GM19467 (cell line): Measurements from ENCODE around the gene OSBPL7.

Experiments
- ATAC-seq: cut with Tn5 transposase; IDR thresholded peaks from one replicate; pipeline ENCODE4 v1.9.1; 2021; ENCODE audit warnings: mild to moderate bottlenecking, moderate library complexity; ENCODE audit not compliant: unreplicated experiment

OSBPL7 gene

GRCh38 chr17:47848198-47848513 lies 26.6 kb upstream of the OSBPL7 start:
- ATAC-seq = no peak

GRCh38 chr17:47847341-47848197 lies 26.0 kb upstream of the OSBPL7 start:
- ATAC-seq = no peak

GRCh38 chr17:47846716-47847340 lies 25.2 kb upstream of the OSBPL7 start:
- no peak for ATAC-seq

GRCh38 chr17:47845716-47846075 lies 24.1 kb upstream of the OSBPL7 start:
- ATAC-seq = no peak

DNA sequence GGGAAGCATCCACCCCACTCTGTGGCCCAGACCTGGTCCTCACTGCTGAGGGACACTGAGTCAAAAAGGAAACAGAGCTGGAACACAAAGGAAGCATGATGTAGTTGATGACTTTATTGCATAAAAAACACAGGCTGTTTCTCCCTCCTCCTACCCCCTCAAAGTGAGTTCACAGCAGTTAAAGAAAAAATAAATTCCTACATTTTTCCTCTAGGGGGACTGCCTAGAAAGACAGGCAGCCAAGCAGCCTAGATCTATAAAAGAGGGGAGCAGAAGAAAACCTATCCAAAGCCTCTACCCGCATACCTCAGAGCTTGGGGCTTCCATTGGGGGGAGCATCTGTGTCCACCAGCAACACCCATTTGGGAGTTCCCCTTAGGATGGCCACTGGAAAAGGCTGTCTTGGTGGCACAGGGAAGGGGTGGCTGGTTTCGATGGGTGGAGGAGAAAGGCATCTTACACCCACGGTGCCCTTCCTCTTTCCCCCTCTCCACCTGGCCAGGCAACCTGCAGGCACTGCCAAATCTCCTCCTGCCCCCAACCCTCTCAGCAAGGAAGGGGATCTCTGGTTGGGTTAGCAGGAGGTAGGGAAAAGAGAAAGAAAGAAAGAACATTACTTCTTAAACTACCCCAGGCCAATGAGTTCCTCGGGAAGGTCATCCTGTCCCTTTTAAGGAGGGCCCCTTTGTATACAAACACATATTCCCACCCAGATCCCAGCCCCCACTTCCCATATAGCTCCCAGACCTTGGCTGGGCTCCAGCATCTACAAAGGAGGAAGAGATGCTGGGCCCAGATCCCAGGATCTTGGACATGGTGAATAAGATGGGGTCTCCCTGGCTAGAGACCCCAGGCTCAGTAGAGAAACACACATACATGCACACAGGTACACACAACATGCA lies 23.5 kb upstream of the OSBPL7 start:
- no peak for ATAC-seq

DNA sequence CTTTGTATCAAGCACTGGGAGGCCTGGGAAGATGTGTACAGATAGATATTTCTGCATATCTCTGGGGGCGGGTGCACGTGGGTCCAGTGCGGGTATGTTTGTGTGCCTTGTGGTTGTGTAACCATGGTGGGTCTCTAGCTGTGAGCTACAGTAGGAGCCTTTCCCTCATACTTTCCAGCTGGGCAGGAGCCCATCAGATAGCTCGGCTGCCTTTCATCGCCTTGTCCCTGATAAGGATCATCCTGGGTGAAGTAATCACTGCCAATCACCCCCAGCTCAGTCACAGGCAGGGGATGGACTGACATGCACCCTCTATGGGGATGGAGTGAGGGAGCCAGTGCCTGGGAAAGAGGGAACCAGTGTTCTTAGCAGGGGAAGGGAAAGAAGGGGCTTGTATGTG lies 22.6 kb upstream of the OSBPL7 start:
- ATAC-seq = no peak

DNA sequence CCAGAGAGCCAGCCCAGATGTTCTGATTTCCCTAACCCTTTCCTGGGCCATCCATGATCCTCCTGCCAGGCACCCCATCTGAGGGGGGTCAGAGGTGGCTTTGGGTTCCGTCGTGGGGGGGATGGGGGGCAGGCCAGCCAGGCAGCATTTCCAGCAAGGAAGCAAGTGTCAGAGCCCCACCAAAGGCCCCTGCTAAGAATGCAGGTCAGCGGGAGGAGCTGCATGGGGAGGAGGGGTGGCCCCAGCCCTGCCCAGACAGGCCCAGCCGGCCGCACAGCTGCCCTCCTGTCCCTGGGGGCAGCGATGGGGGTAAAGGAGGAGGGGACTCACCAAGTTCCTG lies 21.8 kb upstream of the OSBPL7 start:
- no peak for ATAC-seq

DNA sequence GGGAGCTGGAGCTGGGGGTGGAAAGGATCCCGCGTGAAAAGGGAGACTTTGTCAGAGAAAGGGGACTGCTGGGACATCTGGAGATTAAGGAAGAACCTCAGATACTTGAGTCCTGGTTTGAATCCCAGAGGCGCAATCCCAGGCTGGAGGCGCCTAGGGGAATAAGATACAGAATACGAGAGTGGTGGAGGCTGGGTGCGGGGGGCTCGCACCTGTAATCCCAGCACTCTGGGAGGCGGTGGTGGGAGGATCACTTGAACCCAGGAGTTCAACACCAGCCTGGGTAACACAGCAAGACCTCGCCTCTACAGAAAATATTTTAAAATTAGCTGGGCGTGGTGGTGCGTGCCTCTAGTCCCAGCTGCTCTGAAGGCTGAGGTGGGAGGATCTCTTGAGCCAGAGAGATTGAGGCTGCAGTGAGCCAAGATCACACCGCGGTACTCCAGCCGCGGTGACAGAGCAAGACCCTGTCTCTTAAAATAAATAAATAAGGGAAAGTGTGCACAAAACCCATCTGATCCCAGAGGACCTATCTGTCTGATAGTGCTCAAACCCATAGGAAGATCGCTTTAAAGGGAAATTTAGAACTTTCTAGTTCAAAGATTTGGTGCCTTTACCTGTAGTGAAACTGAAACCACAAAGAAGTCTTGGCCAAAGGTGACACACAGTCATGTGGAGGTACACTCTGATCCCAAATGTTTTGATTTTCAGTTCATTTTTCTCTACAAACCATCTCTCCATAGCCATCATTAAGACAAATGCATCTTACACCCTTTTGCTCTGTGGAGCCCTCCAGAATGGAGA lies 20.1 kb upstream of the OSBPL7 start:
- ATAC-seq = no peak

DNA sequence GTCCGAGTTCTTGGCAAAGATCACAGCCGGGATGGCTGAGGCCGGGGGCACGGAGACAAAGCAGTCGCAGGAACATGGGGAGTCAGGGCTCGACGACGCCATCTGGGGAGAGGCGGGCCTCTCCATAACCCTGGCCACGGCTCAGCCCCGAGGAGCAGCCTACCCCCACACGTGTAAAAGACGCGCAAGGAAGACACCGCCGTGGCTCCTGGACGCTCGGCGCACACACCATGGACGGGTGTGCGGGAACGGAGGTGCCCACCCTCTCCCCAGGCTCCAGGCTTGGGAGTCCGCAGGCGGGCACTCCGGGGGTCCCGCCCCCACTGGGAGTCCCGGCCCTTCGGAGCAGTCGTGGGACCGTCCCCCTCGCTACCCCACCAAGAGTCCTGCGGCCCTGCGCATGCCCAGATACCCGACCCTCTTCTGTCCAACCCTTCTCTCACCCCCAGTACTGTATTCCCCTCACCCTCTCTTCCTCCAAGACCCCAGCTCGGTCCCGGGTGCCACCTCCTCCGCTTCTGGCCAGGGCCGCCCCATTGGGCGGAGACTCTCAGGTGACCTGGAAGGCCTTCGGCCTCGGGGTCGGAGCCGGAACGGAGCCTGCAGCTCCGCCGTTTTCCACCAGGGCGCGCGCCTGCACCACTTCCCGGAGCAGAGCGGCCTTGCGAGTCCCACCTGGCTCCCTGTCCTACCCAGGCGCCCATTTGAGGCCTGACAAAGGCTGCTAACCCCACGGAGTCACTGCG lies 19.3 kb upstream of the OSBPL7 start, which contains the start of gene SCRN2:
Gene SCRN2 (minus strand): TSS at position 532 of the 746 bp plus-strand sequence. CDS start 430 bp downstream, at position 102.
- ATAC-seq = peak; percentile 65

- no peak for ATAC-seq
Observed at GRCh38 chr17:47840001-47840741, 18.6 kb upstream of the OSBPL7 start.

GRCh38 chr17:47839071-47839470 lies 17.5 kb upstream of the OSBPL7 start:
- no peak for ATAC-seq

- no peak for ATAC-seq
Observed at GRCh38 chr17:47838636-47839035, 17.0 kb upstream of the OSBPL7 start.

- ATAC-seq = no peak
Observed at GRCh38 chr17:47837401-47838039, 15.9 kb upstream of the OSBPL7 start.

DNA sequence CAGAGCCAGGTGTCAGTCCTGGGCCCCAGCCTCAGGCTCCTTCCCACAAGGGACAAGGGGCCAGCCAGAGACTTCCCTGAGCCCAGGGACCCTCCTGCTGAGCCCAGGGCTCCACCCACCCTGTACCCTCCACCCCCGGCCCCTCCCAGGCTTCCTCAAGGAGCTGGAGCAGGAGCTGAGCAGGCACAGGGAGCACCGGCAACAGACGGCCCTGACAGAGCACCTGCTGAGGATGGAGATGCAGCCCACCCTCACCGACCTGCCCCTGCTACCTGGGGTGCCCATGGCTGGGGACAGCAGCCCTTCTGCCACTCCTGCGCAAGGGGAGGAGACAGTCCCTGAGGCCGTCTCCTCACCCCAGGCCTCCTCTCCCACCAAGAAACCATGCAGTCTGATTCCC lies 15.0 kb upstream of the OSBPL7 start:
- ATAC-seq = no peak

GRCh38 chr17:47834756-47835155 lies 13.2 kb upstream of the OSBPL7 start:
- no peak for ATAC-seq

DNA sequence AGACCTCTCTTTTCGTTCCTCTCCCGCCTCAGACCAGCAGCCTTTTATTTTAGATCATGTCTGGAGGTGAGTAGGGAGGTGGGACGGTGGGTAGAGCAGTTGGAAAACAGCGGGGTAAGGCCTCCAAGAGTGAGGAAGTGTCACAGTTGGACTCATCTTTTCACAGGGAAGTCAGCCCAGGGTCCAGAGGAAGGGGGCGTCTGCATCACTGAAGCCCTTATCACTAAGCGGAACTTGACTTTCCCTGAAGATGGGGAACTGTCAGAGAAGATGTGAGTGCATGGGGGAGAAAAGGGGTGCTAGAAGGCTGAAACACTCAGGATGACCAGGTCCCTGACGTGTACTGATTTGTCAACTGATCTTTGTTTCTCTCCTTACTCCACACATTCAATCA lies 10.3 kb upstream of the OSBPL7 start:
- no peak for ATAC-seq

DNA sequence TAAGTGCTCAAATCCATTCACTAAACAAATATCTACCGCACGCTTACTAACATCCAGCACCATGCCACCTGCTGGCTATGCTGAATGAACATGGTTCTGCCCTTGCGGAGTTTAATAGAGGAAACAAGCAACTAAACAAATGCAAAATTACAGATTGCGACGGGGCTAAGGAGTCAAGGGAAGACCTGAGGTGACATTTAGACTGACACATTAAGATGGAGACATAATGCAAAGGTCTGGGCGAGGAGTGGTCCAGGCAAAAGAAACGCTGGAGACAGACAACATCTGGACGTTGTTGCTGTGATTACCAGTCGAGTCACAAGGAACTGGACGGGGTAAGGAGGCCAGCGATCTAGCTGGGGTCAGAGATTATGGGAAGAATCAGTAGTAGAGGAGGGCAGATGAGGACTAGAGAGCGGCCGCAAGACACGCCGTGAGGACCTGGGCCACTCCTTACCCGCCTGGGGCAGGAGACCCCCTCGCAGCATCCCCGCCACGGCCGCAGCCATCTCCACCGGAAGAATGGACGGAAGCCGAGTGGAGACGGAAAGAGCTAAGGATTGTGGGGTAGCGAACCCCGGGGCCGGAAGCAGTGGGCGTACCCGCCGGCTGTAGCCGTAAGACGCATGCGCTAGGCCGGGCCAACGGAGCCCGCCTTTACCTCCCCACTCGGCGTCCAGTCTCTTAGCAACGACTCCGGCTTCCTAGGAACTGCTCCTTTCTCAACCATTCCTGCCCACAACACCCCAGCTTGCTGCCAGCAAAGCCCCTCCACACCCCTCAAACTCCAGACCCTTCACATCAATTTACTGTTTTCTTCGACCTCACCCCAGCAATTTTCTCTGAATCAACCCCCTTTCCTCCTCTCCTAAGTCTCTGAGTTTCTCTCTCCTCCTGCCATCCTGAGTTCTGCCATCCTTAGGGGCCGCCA lies 9.7 kb upstream of the OSBPL7 start, which contains the start of the genes LRRC46 and MRPL10:
Gene LRRC46 (plus strand): TSS at position 668 of the 931 bp plus-strand sequence. CDS start 320 bp downstream, outside the sequence.
Gene MRPL10 (minus strand): TSS at position 539 of the 931 bp plus-strand sequence. CDS start 30 bp downstream, at position 509.
- ATAC-seq = peak; percentile 79
